ENCODE results near the gene PANK4.

DNA sequence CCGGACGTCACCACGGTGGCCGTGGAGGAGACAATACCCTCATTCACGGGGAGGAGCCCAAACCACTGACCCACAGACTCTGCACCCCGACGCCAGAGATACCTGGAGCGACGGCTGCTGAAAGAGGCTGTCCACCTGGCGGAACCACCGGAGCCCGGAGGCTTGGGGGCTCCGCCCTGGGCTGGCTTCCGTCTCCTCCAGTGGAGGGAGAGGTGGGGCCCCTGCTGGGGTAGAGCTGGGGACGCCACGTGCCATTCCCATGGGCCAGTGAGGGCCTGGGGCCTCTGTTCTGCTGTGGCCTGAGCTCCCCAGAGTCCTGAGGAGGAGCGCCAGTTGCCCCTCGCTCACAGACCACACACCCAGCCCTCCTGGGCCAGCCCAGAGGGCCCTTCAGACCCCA lies 36.8 kb upstream of the PANK4 start:
- TF ChIP-seq, protein P1, sequence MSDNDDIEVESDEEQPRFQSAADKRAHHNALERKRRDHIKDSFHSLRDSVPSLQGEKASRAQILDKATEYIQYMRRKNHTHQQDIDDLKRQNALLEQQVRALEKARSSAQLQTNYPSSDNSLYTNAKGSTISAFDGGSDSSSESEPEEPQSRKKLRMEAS (IDR thresholded peaks at IDR 0.05; ENCODE audit: insufficient read depth, insufficient read length): no peak
- TF ChIP-seq, protein P2, sequence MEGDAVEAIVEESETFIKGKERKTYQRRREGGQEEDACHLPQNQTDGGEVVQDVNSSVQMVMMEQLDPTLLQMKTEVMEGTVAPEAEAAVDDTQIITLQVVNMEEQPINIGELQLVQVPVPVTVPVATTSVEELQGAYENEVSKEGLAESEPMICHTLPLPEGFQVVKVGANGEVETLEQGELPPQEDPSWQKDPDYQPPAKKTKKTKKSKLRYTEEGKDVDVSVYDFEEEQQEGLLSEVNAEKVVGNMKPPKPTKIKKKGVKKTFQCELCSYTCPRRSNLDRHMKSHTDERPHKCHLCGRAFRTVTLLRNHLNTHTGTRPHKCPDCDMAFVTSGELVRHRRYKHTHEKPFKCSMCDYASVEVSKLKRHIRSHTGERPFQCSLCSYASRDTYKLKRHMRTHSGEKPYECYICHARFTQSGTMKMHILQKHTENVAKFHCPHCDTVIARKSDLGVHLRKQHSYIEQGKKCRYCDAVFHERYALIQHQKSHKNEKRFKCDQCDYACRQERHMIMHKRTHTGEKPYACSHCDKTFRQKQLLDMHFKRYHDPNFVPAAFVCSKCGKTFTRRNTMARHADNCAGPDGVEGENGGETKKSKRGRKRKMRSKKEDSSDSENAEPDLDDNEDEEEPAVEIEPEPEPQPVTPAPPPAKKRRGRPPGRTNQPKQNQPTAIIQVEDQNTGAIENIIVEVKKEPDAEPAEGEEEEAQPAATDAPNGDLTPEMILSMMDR (IDR thresholded peaks at IDR 0.05; ENCODE audit: extremely low read depth in 1 of 2, insufficient read depth in 1 of 2, low read depth in 1 of 2, low read length in 2 of 2): no peak
- TF ChIP-seq EZH2 (IDR thresholded peaks at IDR 0.05; ENCODE audit: borderline replicate concordance, low read depth, low read length, severe bottlenecking) (no peak), POLR2AphosphoS5 (IDR thresholded peaks at IDR 0.05; ENCODE audit: insufficient read depth, low read depth, low read length) (no peak)

All from endothelial cell of umbilical vein (primary cell).